Measurements from ENCODE around the gene GPATCH8. TPM values are rescaled to one million over a fixed set of nuclear protein-coding genes. Genes with fewer than 3 reads are reported as not detected.

GPATCH8 gene
- total RNA-seq, 8 experiments from 2014 or later: 25.6 to 96.4 (median 29.7) TPM

- Histone ChIP-seq H3K4me3 (no peak overlapping the region), H3K4me1 (replicated peaks in 1 of 2) (peaks cover 0 to 3% of the 10 kb centered on the region in 2 donors), H3K27ac (no peak overlapping the region)
- 83 to 100% (median 91%) methylated on average over 3 to 9 of the region's 9 CpGs; no CpG with 5 or more reads in 1 of the 10 experiments for WGBS, 10 experiments
- ATAC-seq (replicated peaks in 6 of 8): no peak
- in situ Hi-C loops (cut with MboI; ENCODE audit: low pct_unique_long_range_greater_than_20kb in 2 of 9, low sequenced_read_pairs in 9 of 9, unreplicated experiment in 9 of 9): no loop called here
These were observed 70.7 kb downstream of the GPATCH8 start for GRCh38 chr17:44432254-44433157.

GRCh38 chr17:44424828-44425461 is 78.3 kb downstream of the GPATCH8 start:
- in situ Hi-C loops (cut with MboI; ENCODE audit: low pct_unique_long_range_greater_than_20kb in 2 of 9, low sequenced_read_pairs in 9 of 9, unreplicated experiment in 9 of 9): loop anchor here in 2 of 9 experiments (25.0 kb wide), 3 partner anchors 87 to 237 kb away; partner anchors contain the start of genes GPATCH8 (in 1 of the 2) and MEIOC (in 1 of the 2)

GRCh38 chr17:44417553-44417952 is 85.7 kb downstream of the GPATCH8 start:
- no peak overlapping the region for H3K4me3 ChIP-seq
- H3K27ac ChIP-seq: no peak overlapping the region
- in situ Hi-C loops (cut with MboI; ENCODE audit: low pct_unique_long_range_greater_than_20kb in 2 of 9, low sequenced_read_pairs in 9 of 9, unreplicated experiment in 9 of 9): loop anchor here in 2 of 9 experiments (25.0 kb wide), 3 partner anchors 95 to 245 kb away; partner anchors contain the start of genes GPATCH8 (in 1 of the 2) and MEIOC (in 1 of the 2)
- 20 to 100% (median 100%) methylated on average over 1 to 2 of the region's 2 CpGs; no CpG with 5 or more reads in 2 of the 10 experiments for WGBS, 10 experiments
- ATAC-seq (replicated peaks in 6 of 8): no peak
- H3K4me1 ChIP-seq (replicated peaks in 1 of 2): no peaks in the 10 kb centered on the region

More at GRCh38 chr17:44424828-44425461, 78.3 kb downstream of the GPATCH8 start:
- no peaks in the 10 kb centered on the region for H3K4me1 ChIP-seq (replicated peaks in 1 of 2)
- WGBS, 10 experiments: 60 to 100% (median 78%) methylated on average over 1 to 3 of the region's 3 CpGs; no CpG with 5 or more reads in 1 of the 10 experiments
- ATAC-seq (replicated peaks in 6 of 8): no peak
- no peak overlapping the region for H3K27ac ChIP-seq
- H3K4me3 ChIP-seq: no peak overlapping the region

DNA sequence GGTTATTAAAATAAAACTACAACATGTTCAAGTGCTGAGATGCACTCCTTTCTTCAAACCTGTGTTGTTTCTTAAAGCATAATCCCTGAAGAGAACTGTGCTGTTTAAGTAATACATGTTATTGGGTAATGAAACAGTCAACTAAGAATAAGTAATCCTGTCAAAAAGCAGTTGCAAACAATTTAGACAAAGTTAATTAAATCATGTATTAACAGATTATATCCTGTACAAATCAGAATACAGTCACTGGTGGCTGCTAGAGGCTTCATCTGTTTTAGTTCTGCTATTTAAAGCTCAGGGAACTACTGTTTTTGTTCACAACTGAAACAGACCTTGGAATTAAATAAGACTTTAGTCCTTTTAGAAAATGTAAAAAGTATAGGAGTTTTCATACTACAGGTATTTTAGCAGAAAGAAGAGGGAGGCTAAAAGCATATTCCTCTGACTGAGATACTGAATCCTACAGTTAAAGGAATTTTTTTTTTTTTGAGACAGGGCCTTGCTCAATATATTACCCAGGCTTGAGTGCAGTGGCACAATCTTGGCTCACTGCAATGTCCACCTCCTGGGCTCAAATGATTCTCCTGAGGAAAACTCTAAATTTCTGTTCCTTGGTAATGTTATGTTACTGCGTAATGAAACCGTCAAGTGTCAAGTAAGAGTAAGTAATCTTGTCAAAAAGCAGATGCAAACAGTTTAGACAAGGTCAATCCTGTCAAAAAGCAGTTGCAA is 86.5 kb downstream of the GPATCH8 start:
- in situ Hi-C loops (cut with MboI; ENCODE audit: low pct_unique_long_range_greater_than_20kb in 2 of 9, low sequenced_read_pairs in 9 of 9, unreplicated experiment in 9 of 9): loop anchor here in 2 of 9 experiments (25.0 kb wide), 3 partner anchors 96 to 246 kb away; partner anchors contain the start of genes GPATCH8 (in 1 of the 2) and MEIOC (in 1 of the 2)
- Histone ChIP-seq H3K4me3 (no peak overlapping the region), H3K27ac (no peak overlapping the region), H3K4me1 (replicated peaks in 1 of 2) (no peaks in the 10 kb centered on the region)
- WGBS, 10 experiments: 87 to 100% (median 96%) methylated on average over 1 to 2 of the region's 2 CpGs; no CpG with 5 or more reads in 4 of the 10 experiments
- no peak for ATAC-seq (replicated peaks in 6 of 8)

DNA sequence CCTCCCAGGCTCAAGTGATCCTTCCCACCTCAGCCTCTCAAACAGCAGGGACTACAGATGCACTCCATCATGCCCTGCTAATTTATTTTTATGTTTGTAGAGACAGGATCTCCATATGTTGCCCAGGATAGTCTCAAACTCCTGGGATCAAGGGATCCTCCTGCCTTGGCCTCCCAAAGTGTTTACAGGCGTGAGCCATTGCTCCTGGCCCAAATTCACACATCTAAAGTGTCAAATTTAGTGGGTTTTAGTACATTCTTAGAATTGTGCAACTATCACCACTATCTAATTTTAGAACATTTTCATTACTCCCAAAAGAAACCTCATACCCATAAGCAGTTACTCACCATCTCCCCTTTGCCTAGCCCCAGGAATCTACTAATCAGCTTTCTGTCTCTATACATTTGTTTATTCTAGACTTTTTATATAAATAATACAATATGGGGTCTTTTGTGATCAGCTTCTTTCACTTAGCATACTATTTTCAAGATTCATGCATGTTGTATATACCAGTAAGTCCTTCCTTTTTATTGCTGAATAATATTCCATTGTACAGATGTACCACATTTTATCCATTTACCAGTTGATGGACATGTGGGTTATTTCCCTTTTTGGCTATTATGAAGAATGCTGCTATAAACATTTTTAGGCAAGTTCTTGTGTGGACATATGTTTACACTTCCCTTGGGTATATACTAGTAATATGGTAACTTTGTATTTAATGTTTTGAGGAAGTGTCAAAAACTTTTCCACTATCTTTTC is 88.6 kb downstream of the GPATCH8 start:
- no peak overlapping the region for H3K4me3 ChIP-seq
- ATAC-seq (replicated peaks in 6 of 8): no peak
- in situ Hi-C loops (cut with MboI; ENCODE audit: low pct_unique_long_range_greater_than_20kb in 2 of 9, low sequenced_read_pairs in 9 of 9, unreplicated experiment in 9 of 9): loop anchor here in 2 of 9 experiments (25.0 kb wide), 3 partner anchors 98 to 248 kb away; partner anchors contain the start of genes GPATCH8 (in 1 of the 2) and MEIOC (in 1 of the 2)
- no peak overlapping the region for H3K27ac ChIP-seq
- WGBS, 10 experiments: 100% methylated on average over 1 of the region's 1 CpG; no CpG with 5 or more reads in 8 of the 10 experiments
- no peaks in the 10 kb centered on the region for H3K4me1 ChIP-seq (replicated peaks in 1 of 2)

DNA sequence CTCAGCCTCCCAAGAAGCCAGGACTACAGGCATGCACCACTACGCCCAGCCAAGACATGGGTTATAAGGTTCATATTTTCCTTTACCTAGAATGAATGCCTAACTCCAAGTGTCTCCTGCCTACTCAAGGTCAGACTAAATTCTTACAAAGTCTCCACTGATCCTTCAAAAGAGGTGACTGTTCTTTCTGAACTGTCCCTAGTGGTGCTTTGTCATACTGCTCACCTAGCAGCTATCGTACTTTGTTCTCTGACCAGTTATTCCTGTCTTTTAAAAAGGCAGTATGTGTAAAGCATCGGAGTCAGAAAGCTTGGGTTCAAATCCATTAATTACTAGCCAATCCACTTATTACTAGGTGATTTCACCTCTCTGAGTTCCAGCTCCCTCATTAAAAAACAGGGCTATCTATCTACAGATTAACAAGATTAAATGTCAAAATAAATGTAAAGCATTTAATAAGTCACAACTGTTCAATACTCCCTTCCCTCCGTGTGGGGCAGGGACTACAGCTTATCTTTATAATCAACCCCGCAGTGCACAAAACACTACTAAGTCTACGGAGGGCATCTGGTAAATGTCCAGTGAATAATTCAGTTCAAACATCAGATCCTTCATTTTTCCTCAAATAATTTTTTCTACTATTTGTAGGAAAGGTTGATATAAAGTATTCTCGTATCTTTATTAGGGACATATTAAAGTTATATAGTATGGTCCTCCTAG is 93.7 kb downstream of the GPATCH8 start:
- 83 to 100% (median 96%) methylated on average over 1 to 7 of the region's 7 CpGs for WGBS, 10 experiments
- Histone ChIP-seq H3K4me3 (no peak overlapping the region), H3K4me1 (replicated peaks in 1 of 2) (no peaks in the 10 kb centered on the region), H3K27ac (no peak overlapping the region)
- no peak for ATAC-seq (replicated peaks in 6 of 8)
- in situ Hi-C loops (cut with MboI; ENCODE audit: low pct_unique_long_range_greater_than_20kb in 2 of 9, low sequenced_read_pairs in 9 of 9, unreplicated experiment in 9 of 9): loop anchor here in 2 of 9 experiments (25.0 kb wide), 3 partner anchors 103 to 253 kb away; partner anchors contain the start of genes GPATCH8 (in 1 of the 2) and MEIOC (in 1 of the 2)

GRCh38 chr17:44408786-44409185 is 94.4 kb downstream of the GPATCH8 start:
- ATAC-seq (replicated peaks in 6 of 8): no peak
- Histone ChIP-seq H3K4me3 (no peak overlapping the region), H3K27ac (no peak overlapping the region), H3K4me1 (replicated peaks in 1 of 2) (no peaks in the 10 kb centered on the region)
- 82 to 100% (median 96%) methylated on average over 1 to 3 of the region's 4 CpGs; no CpG with 5 or more reads in 2 of the 10 experiments for WGBS, 10 experiments
- in situ Hi-C loops (cut with MboI; ENCODE audit: low pct_unique_long_range_greater_than_20kb in 2 of 9, low sequenced_read_pairs in 9 of 9, unreplicated experiment in 9 of 9): loop anchor here in 2 of 9 experiments (25.0 kb wide), 3 partner anchors 104 to 254 kb away; partner anchors contain the start of genes GPATCH8 (in 1 of the 2) and MEIOC (in 1 of the 2)

- WGBS, 10 experiments: 86 to 100% (median 100%) methylated on average over 1 to 5 of the region's 5 CpGs
- in situ Hi-C loops (cut with MboI; ENCODE audit: low pct_unique_long_range_greater_than_20kb in 2 of 9, low sequenced_read_pairs in 9 of 9, unreplicated experiment in 9 of 9): loop anchor here in 2 of 9 experiments (25.0 kb wide), 3 partner anchors 110 to 260 kb away; partner anchors contain the start of genes GPATCH8 (in 1 of the 2) and MEIOC (in 1 of the 2)
- no peaks in the 10 kb centered on the region for H3K4me1 ChIP-seq (replicated peaks in 1 of 2)
- no peak overlapping the region for H3K4me3 ChIP-seq
- no peak overlapping the region for H3K27ac ChIP-seq
- no peak for ATAC-seq (replicated peaks in 6 of 8)
These were observed 100.5 kb downstream of the GPATCH8 start for GRCh38 chr17:44402564-44403172.

- no peak overlapping the region for H3K27ac ChIP-seq
- in situ Hi-C loops (cut with MboI; ENCODE audit: low pct_unique_long_range_greater_than_20kb in 2 of 9, low sequenced_read_pairs in 9 of 9, unreplicated experiment in 9 of 9): loop anchor here in 2 of 9 experiments (25.0 kb wide), 3 partner anchors 112 to 262 kb away; partner anchors contain the start of genes GPATCH8 (in 1 of the 2) and MEIOC (in 1 of the 2)
- WGBS, 10 experiments: 50 to 100% (median 98%) methylated on average over 2 to 3 of the region's 3 CpGs; no CpG with 5 or more reads in 4 of the 10 experiments
- no peaks in the 10 kb centered on the region for H3K4me1 ChIP-seq (replicated peaks in 1 of 2)
- no peak overlapping the region for H3K4me3 ChIP-seq
- peak; percentile 37 to 64 (median 47) for ATAC-seq (replicated peaks in 6 of 8)
These were observed 102.9 kb downstream of the GPATCH8 start for GRCh38 chr17:44400226-44400847.
